ENCODE measurements around the gene WDR88. TPM values are rescaled to one million over a fixed set of nuclear protein-coding genes. Genes with fewer than 3 reads are reported as not detected.

WDR88 gene
- total RNA-seq, 2 donors from 2014 or later = not detected

DNA sequence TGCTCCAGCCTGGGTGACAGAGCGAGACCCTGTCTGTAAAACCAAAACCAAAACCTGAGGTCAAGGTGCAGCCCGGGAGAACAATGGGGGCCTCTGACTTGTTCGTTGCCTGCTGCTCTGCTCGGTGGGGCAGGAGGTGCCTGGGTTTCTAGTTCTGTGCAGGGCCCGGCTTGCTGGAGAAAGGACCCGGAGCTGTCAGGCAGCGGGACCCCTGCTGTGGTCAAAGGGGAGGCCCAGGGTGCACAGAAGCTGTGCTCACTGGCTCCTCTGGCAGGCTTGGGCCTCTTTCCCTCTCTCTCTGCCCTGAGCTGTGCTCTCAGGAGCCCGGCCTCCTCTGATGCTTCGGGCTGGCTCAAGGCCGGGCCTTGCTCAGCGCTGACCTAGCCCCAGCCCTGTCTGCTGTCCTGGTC, 65.7 kb downstream of the WDR88 start:
- Histone ChIP-seq H3K4me1 (ENCODE audit: control insufficient read depth, insufficient read depth, low read length) (no peaks in the 10 kb centered on the region), H3K27ac (ENCODE audit: low read depth, low read length) (no peak overlapping the region), H3K36me3 (ENCODE audit: control insufficient read depth, insufficient read depth, low read length) (no peaks in the 10 kb centered on the region), H3K4me3 (ENCODE audit: low read length) (no peak overlapping the region), H3K9me3 (ENCODE audit: control insufficient read depth, low read length) (no peaks in the 10 kb centered on the region), H3K27me3 (ENCODE audit: control insufficient read depth, insufficient read depth, low read length, poor library complexity, severe bottlenecking) (peaks cover 12% of the 10 kb centered on the region), H3K9ac (ENCODE audit: extremely low read depth, low read length, poor library complexity, severe bottlenecking) (no peak overlapping the region)
- H3K36me3 Mint-ChIP-seq (ENCODE audit: low read depth) = peaks cover 14% of the 10 kb centered on the region
- H3K9me3 Mint-ChIP-seq = no peaks in the 10 kb centered on the region
- no peak for DNase-seq
- no peaks in the 10 kb centered on the region for H3K4me1 Mint-ChIP-seq
- TF ChIP-seq, protein P1, sequence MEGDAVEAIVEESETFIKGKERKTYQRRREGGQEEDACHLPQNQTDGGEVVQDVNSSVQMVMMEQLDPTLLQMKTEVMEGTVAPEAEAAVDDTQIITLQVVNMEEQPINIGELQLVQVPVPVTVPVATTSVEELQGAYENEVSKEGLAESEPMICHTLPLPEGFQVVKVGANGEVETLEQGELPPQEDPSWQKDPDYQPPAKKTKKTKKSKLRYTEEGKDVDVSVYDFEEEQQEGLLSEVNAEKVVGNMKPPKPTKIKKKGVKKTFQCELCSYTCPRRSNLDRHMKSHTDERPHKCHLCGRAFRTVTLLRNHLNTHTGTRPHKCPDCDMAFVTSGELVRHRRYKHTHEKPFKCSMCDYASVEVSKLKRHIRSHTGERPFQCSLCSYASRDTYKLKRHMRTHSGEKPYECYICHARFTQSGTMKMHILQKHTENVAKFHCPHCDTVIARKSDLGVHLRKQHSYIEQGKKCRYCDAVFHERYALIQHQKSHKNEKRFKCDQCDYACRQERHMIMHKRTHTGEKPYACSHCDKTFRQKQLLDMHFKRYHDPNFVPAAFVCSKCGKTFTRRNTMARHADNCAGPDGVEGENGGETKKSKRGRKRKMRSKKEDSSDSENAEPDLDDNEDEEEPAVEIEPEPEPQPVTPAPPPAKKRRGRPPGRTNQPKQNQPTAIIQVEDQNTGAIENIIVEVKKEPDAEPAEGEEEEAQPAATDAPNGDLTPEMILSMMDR (conservative IDR thresholded peaks at IDR 0.05) = no peak
- no peak overlapping the region for H3K27ac Mint-ChIP-seq
- WGBS, 2 experiments (ENCODE audit: insufficient coverage in 1 of 2, insufficient read length in 1 of 2) = 80 to 91% methylated on average over 3 to 11 of the region's 11 CpGs
- no peak overlapping the region for H3K4me3 Mint-ChIP-seq
- H3K27me3 Mint-ChIP-seq (ENCODE audit: insufficient read depth) = peaks cover 11% of the 10 kb centered on the region

DNA sequence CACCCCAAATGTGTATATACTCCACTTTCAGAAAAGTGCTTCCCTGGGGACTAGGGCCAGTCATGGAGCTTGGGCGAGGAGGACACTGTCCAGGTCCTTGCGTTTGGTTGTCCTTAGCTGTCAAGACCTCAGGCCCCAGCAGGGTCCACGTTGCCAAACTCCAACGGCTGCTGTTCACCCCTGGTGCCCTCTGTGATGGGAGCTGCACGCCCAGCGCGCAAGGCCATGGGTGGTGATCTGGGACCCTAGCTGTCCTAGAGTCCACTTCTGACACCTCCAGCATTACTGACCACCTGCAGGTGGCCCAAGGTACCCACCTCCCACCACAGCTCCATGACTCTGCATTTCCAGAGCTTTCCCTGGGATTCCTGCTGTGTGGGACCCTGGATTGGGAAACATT, 66.3 kb downstream of the WDR88 start:
- H3K27ac Mint-ChIP-seq = no peak overlapping the region

DNA sequence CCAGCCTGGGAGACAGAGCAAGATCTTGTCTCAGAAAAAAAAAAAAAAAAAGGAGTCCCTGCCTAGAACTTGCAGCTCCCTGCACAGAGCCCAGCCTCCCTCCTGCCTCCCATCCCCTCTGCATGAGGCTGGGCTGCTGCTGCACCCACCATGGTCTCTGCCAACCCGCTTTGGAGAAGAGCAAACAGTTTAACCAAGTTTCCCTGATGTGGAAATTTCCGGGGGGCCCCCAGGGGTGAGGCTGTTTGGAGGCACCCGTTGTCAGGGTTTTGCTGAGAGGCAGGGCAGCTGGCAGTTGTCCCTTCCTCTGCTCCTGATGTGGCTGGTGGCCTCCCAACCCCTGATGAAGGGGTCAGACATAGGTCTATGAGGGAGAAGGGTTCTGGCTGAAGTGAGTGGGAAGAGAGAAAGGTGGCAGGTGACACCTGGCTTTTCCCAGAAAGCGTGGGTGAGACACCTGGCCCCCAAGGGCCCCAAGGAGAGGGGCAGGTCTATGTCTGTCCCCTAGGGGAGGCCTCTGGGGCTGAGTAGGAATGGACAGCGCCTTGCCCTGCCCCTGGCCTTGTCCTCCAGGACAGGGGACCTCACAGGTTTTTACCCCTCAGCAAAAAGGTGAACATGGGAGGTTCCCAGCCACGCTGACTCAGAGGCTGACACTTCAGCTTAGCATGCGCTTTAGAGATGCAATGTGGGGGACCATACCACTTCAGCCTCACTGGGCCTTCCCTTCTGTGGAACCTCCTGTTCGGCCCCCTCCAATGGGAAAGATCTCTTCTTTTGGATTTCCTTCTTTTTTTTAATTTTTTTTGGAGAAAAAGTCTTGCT, 67.7 kb downstream of the WDR88 start:
- Mint-ChIP-seq H3K27ac (peak overlapping the region; percentile 30), H3K27me3 (ENCODE audit: insufficient read depth) (no peaks in the 10 kb centered on the region), H3K9me3 (no peaks in the 10 kb centered on the region), H3K4me1 (no peaks in the 10 kb centered on the region), H3K4me3 (no peak overlapping the region), H3K36me3 (ENCODE audit: low read depth) (peaks cover 21% of the 10 kb centered on the region)
- H3K4me1 ChIP-seq (ENCODE audit: control insufficient read depth, insufficient read depth, low read length) = no peaks in the 10 kb centered on the region
- no peaks in the 10 kb centered on the region for H3K27me3 ChIP-seq (ENCODE audit: control insufficient read depth, insufficient read depth, low read length, poor library complexity, severe bottlenecking)
- H3K36me3 ChIP-seq (ENCODE audit: control insufficient read depth, insufficient read depth, low read length) = peaks cover 5% of the 10 kb centered on the region
- H3K4me3 ChIP-seq (ENCODE audit: low read length) = no peak overlapping the region
- H3K9ac ChIP-seq (ENCODE audit: extremely low read depth, low read length, poor library complexity, severe bottlenecking) = no peak overlapping the region
- TF ChIP-seq, protein P1 (conservative IDR thresholded peaks at IDR 0.05) = no peak
- 78 to 82% methylated on average over 7 to 8 of the region's 8 CpGs for WGBS, 2 experiments (ENCODE audit: insufficient coverage in 1 of 2, insufficient read length in 1 of 2)
- H3K27ac ChIP-seq (ENCODE audit: low read depth, low read length) = no peak overlapping the region
- DNase-seq = no peak
- H3K9me3 ChIP-seq (ENCODE audit: control insufficient read depth, low read length) = no peaks in the 10 kb centered on the region

More for the DNA sequence above, 66.3 kb downstream of the WDR88 start:
- Histone ChIP-seq H3K4me1 (ENCODE audit: control insufficient read depth, insufficient read depth, low read length) (no peaks in the 10 kb centered on the region), H3K4me3 (ENCODE audit: low read length) (no peak overlapping the region), H3K9me3 (ENCODE audit: control insufficient read depth, low read length) (no peaks in the 10 kb centered on the region), H3K9ac (ENCODE audit: extremely low read depth, low read length, poor library complexity, severe bottlenecking) (no peak overlapping the region), H3K27ac (ENCODE audit: low read depth, low read length) (no peak overlapping the region), H3K36me3 (ENCODE audit: control insufficient read depth, insufficient read depth, low read length) (peaks cover 5% of the 10 kb centered on the region), H3K27me3 (ENCODE audit: control insufficient read depth, insufficient read depth, low read length, poor library complexity, severe bottlenecking) (peaks cover 6% of the 10 kb centered on the region)
- no peaks in the 10 kb centered on the region for H3K4me1 Mint-ChIP-seq
- 93 to 96% methylated on average over 6 to 7 of the region's 7 CpGs for WGBS, 2 experiments (ENCODE audit: insufficient coverage in 1 of 2, insufficient read length in 1 of 2)
- peaks cover 6% of the 10 kb centered on the region for H3K27me3 Mint-ChIP-seq (ENCODE audit: insufficient read depth)
- no peak overlapping the region for H3K4me3 Mint-ChIP-seq
- H3K9me3 Mint-ChIP-seq = no peaks in the 10 kb centered on the region
- no peak for DNase-seq
- peaks cover 20% of the 10 kb centered on the region for H3K36me3 Mint-ChIP-seq (ENCODE audit: low read depth)
- TF ChIP-seq, protein P1 (conservative IDR thresholded peaks at IDR 0.05) = no peak

All from endodermal cell (in vitro differentiated cells).